KBM-7 (cell line): ENCODE measurements around the gene SLC19A2.

Source experiments
- DNase-seq: peaks from one replicate; pipeline ENCODE4 v3.0.0-alpha.2; 2015
- in situ Hi-C: fragments of 300-500 bp; cut with MboI; formaldehyde crosslinking; loops from 2 replicates; pipeline ENCODE4 v1.14.3; 2020; ENCODE audit warnings: low sequenced_read_pairs, low pct_unique_long_range_greater_than_20kb, mixed read lengths

Gene SLC19A2

DNA sequence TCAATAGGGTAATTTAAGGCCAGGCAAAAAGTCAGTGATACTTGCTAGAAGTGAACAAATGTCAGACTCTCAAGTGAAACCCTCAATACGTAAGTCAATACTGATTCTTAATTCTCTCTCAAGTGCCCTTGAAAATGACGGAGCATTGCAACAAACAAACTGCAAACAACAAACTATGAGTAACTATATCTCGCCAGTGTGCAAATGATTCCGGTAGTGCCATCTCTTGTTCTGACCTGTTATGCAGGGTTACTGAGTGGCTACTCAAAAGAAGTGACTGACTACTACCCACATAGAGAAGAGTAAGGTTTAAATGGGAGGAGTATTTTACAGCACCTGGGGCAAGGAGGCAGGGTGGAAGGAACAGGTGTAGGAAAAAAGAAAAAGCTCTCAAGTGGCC lies 1.6 kb downstream of the SLC19A2 start:
- DNase-seq = peak; percentile 28

GRCh38 chr1:169483500-169483966 lies 2.2 kb downstream of the SLC19A2 start:
- in situ Hi-C loops = no loop called here
- peak; percentile 47 for DNase-seq

More for the DNA sequence above, 1.6 kb downstream of the SLC19A2 start:
- in situ Hi-C loops = no loop called here

DNA sequence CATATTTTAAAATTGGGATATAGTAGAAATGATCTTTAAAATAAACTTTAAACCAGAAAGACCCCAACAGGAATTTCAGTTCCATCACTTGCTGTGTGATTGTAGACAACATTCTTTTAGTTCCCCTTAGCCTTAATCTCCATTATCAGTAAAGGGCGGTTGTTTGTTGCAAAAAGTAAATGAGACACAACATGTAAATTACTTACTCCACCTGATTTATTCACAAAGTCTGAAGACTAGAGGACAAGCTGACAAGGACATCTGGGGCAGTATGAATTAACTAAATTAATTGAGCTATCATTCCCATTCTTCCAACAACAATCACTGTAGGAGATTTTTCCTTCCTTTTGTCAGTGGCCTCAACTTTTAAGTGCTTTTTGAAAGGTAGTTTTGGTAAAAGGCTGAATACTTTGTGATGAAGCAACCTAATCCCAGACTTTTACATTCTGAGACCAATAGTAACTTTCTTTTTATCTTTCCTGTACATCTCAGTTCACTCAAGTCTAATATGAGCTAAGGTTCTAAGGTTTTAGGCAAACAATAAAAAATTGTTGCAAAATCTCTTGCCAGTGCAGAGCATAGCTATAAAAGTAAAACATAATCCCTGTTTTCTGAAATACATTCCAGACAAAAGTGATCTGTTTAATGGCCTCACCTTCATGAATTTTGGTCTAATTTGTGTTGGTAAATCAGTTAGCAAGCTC lies 6.2 kb downstream of the SLC19A2 start:
- in situ Hi-C loops = no loop called here
- DNase-seq = no peak

- in situ Hi-C loops = no loop called here
Measured at GRCh38 chr1:169478094-169478672, 7.6 kb downstream of the SLC19A2 start.

DNA sequence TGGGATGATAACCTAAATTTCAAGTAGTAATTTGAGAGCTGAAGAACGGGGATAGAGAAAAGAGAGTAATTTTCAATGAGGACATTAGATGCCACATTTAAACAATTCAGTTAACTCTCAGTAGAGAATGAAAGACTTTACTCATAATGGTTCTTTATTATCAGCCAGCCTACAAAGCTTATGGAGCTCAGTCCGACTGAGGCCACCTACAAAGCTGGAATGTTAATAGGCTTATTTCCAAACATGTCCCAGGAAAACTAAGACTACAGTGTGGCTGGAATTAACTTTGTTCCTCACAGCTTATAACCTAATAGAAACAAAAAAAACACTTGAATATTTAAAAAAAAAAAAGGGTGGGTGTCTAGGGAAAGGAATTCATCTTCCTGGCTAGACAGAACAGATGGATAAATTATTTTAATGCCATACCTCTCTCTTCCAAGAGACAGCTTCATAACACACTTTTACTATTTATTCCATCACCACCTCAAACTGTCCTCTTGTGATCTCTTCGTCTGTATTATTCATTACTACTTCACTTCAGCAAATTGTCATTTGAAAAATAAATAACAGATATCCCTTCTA lies 9.8 kb downstream of the SLC19A2 start:
- in situ Hi-C loops = no loop called here
- DNase-seq = no peak

More at GRCh38 chr1:169478094-169478672, 7.6 kb downstream of the SLC19A2 start:
- DNase-seq = no peak

GRCh38 chr1:169474302-169474995 lies 11.3 kb downstream of the SLC19A2 start:
- in situ Hi-C loops = no loop called here
- no peak for DNase-seq

GRCh38 chr1:169473347-169473746 lies 12.4 kb downstream of the SLC19A2 start:
- in situ Hi-C loops = no loop called here
- DNase-seq = no peak

GRCh38 chr1:169472738-169473137 lies 13.0 kb downstream of the SLC19A2 start:
- in situ Hi-C loops = no loop called here
- DNase-seq = no peak

DNA sequence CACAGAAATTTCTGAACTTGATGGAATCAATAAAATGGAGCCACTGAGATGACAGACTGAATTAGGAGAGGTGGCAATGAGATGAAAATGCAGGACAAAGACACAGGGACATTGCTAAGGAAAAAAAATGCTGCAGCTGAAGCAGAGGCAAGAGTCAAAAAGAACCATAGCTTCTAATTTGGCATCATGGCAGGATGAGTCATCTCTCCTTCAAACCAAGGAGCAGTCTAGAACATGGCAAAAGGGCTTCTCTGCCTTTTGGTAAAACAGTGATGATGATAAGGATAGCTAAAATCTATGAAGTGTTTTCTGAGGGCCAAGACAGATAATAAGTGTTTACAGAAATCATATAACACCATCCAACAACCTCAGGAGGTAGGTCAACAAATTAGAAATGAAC lies 16.8 kb downstream of the SLC19A2 start:
- DNase-seq = no peak
- in situ Hi-C loops = no loop called here

DNA sequence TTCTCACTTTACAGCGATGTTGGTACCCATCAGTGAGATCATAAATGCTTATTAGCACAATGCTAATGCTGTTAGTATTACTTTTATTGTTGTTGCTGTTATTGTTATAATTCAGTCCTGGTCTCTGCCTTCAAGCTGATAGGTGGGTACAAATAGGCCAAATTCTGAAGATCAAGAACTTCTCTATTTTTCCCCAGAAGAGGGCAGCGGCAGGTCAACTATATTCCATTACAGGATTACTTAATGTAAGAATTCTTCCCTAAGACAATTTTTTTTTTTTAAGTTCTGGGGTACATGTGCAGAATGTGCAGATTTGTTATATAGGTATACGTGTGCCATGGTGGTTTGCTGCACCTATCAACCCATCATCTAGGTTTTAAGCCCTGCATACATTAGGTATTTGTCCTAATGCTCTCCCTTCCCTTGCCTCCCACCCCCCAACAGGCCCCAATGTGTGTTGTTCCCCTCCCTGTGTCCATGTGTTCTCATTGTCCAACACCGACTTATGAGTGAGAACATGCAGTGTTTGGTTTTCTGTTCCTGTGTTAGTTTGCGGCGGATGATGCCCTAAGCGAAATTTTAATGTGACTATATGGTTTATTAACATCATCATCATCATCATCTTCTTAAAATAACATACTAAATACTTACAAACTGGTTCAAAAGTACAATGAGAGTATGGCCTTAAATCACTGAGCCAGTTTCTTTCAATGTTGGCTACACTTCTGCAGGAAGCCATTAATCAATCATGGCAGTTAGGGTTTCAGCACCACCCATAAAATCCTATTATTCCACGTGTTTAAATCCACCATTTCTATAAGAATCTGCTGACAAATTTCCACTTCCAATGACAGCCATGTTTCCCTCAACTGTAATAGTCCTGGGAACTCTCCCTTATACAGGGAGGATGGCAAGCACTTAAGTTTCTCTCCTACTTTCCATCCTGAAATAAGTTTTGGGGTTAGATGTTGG lies 19.2 kb downstream of the SLC19A2 start:
- in situ Hi-C loops = no loop called here

DNA sequence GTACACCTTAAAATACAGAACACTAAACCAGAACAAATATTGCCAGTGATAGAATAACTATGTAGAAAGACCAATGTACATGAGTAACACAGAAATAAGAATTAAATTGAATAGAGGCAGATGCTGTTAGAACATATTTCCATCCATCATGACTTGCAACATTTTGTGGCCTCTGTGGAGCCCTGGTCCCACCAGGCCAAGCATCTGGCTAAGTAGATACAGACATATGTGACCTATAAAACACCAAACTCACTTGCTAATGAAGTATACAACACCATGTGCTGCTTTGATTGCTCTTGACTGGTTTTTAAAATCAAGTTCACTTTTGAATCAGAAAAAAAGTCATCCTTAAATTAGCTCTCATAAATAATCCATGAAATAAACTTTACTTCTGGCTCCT lies 20.5 kb downstream of the SLC19A2 start:
- in situ Hi-C loops = no loop called here
- no peak for DNase-seq

More for the DNA sequence above, 19.2 kb downstream of the SLC19A2 start:
- peak; percentile 68 for DNase-seq

- in situ Hi-C loops = no loop called here
- DNase-seq = no peak
Measured at GRCh38 chr1:169462385-169462784, 23.4 kb downstream of the SLC19A2 start.

GRCh38 chr1:169461390-169462000 lies 24.2 kb downstream of the SLC19A2 start:
- in situ Hi-C loops = no loop called here

DNA sequence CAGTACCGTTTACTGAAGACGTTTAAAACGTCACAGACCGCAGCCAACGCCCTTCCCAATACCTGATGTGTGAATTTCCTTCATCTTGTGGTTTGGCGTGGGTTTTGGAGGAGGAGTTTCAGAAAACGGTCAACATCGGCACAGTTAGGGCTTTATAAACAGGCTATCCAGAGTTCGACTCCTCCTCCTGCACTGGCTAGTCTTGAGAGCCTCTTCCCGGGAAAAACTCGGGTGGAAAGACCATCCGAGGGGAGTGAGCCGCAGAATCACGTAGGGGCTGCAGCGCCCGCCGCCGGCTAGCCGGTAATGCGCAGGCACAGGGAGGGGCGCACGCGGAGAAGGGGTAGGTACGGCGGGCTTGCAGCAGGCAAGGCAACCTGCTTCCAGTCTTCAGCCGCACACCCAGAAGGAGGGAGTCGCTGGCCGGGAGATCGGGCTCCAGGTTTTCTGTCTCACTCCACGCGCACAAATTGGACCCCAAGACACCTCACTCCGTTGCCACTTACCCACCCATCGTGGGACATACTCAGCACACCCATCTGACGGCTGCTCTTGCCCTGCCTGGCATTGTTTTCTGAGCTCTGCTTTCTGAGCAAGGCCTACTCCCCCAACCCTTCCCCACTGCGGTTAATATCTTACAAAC lies 25.4 kb downstream of the SLC19A2 start:
- in situ Hi-C loops = no loop called here
- no peak for DNase-seq

More at GRCh38 chr1:169461390-169462000, 24.2 kb downstream of the SLC19A2 start:
- no peak for DNase-seq

DNA sequence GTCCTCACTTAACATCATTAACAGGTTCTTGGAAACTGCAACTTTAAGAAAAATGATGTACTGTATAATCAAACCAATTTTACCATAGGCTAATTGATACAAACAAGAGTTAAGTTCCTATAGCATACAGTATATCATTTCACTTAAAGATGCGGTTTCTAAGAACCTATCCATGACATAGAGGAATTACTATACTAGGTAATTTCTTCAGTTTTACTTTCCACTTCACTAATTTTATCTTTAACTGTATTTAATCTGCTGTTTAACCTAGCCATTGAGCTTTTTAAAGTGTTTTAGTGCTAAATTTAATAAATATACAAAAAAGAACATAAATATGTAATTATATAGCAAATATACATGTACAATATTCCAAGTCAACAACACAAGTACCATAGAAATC lies 28.3 kb downstream of the SLC19A2 start:
- in situ Hi-C loops = no loop called here
- no peak for DNase-seq

DNA sequence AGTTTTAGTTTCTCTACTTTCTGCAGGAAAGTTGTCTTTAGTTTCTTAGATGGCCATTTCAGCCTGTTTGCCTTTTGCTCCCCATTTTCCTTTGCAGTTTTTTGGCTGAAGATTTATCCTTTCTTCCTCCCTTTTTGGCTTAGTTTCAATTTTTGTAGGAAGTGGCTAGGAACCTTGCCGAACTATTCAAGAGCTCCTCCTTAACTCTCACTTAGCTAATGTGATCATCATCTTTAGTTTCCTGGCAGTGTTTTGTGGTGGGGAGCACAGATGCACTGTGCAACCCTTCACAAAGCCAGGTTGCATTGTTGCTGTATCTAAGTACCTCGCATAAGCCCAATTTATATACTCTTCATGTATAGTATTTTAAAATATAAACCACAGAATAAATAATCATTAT lies 29.7 kb downstream of the SLC19A2 start:
- in situ Hi-C loops = no loop called here
- DNase-seq = no peak

DNA sequence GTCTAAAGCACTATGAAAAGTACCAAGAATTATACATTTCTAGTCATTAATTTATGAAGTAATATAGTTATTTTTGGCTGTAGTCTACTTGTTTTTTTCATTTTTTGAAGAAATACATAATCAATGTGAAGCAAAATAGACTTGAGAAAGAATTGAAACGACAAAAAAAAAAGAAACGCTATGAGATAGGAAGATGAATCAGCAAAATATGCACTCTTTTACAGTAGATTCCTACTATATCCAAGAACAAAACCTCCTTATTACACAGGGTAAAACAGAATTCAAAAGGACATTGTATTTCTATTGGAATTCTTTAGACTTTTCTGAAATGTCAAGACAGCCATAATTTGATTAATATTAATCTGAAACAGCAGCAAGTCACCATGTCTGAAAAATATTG lies 32.8 kb downstream of the SLC19A2 start:
- in situ Hi-C loops = no loop called here
- DNase-seq = no peak

- in situ Hi-C loops = no loop called here
- DNase-seq = peak; percentile 3
Measured at GRCh38 chr1:169451218-169451824, 34.4 kb downstream of the SLC19A2 start.
